HG03280 (cell line): ENCODE data around the gene RMRP.

Source experiments
- ATAC-seq: cut with Tn5 transposase; IDR thresholded peaks from one replicate; pipeline ENCODE4 v1.9.1; 2021; ENCODE audit warnings: mild to moderate bottlenecking, moderate library complexity; ENCODE audit not compliant: unreplicated experiment

RMRP gene

GRCh38 chr9:35687972-35688557, 30.2 kb upstream of the RMRP start:
- no peak for ATAC-seq

GRCh38 chr9:35687306-35687705, 29.5 kb upstream of the RMRP start:
- ATAC-seq: no peak

- ATAC-seq: no peak
These were observed 28.7 kb upstream of the RMRP start for GRCh38 chr9:35686222-35687203.

- ATAC-seq: no peak
These were observed 27.7 kb upstream of the RMRP start for GRCh38 chr9:35685506-35685905.

- no peak for ATAC-seq
These were observed 27.1 kb upstream of the RMRP start for GRCh38 chr9:35684921-35685320.

- ATAC-seq: no peak
These were observed 25.5 kb upstream of the RMRP start for GRCh38 chr9:35683323-35683722.

- ATAC-seq: no peak
These were observed 24.9 kb upstream of the RMRP start for GRCh38 chr9:35682520-35683315.

GRCh38 chr9:35682051-35682450, 24.2 kb upstream of the RMRP start:
- no peak for ATAC-seq

GRCh38 chr9:35681341-35682002, 23.7 kb upstream of the RMRP start:
- no peak for ATAC-seq

GRCh38 chr9:35680331-35681105, 22.7 kb upstream of the RMRP start:
- peak; percentile 47 for ATAC-seq

- no peak for ATAC-seq
These were observed 22.0 kb upstream of the RMRP start for GRCh38 chr9:35679766-35680330.

GRCh38 chr9:35679091-35679490, 21.3 kb upstream of the RMRP start:
- no peak for ATAC-seq

- no peak for ATAC-seq
These were observed 18.0 kb upstream of the RMRP start for GRCh38 chr9:35675732-35676392.

GRCh38 chr9:35675204-35675603, 17.4 kb upstream of the RMRP start:
- no peak for ATAC-seq

- ATAC-seq: no peak
These were observed 16.2 kb upstream of the RMRP start for GRCh38 chr9:35674025-35674361.

GRCh38 chr9:35673132-35674024, 15.6 kb upstream of the RMRP start, which contains the start of gene CA9:
TSS of gene CA9 (plus strand) at chr9:35673928. CDS start at chr9:35673960, 32 bp downstream.
- ATAC-seq: no peak

- no peak for ATAC-seq
These were observed 11.7 kb upstream of the RMRP start for GRCh38 chr9:35669331-35670145.
